Stimulated activated naive CD8-positive, alpha-beta T cell treated with anti-CD3 and anti-CD28 coated beads, Interleukin-15, Interleukin-2, amounts not matched to agents 100 ng/mL and 50 ng/mL, for 24 hours (primary cell): ENCODE data around the gene PGAP6.

Experiments used
- H3K27ac Mint-ChIP-seq: one replicate; pipeline ENCODE4 v1.8.0; 2021; ENCODE audit warnings: mild to moderate bottlenecking, mixed read lengths
- H3K27me3 Mint-ChIP-seq: one replicate; pipeline ENCODE4 v1.8.0; 2021; ENCODE audit warnings: mixed read lengths
- H3K36me3 Mint-ChIP-seq: one replicate; pipeline ENCODE4 v1.8.0; 2021; ENCODE audit warnings: low read depth, mixed read lengths
- H3K4me1 Mint-ChIP-seq: one replicate; pipeline ENCODE4 v1.8.0; 2021; ENCODE audit warnings: low read depth, mixed read lengths
- H3K4me3 Mint-ChIP-seq: one replicate; pipeline ENCODE4 v1.8.0; 2021; ENCODE audit warnings: mild to moderate bottlenecking, mixed read lengths
- H3K9me3 Mint-ChIP-seq: one replicate; pipeline ENCODE4 v1.8.0; 2021; ENCODE audit warnings: mixed read lengths

PGAP6 gene

GRCh38 chr16:377419-377951 is 4.3 kb downstream of the PGAP6 start:
- Mint-ChIP-seq H3K27ac (no peak overlapping the region), H3K36me3 (no peaks in the 10 kb centered on the region), H3K4me3 (no peak overlapping the region), H3K9me3 (no peaks in the 10 kb centered on the region), H3K4me1 (peaks cover 11% of the 10 kb centered on the region), H3K27me3 (no peaks in the 10 kb centered on the region)

- no peak overlapping the region for H3K4me3 Mint-ChIP-seq
- no peaks in the 10 kb centered on the region for H3K9me3 Mint-ChIP-seq
- H3K4me1 Mint-ChIP-seq = peaks cover 9% of the 10 kb centered on the region
- H3K36me3 Mint-ChIP-seq = no peaks in the 10 kb centered on the region
- H3K27me3 Mint-ChIP-seq = no peaks in the 10 kb centered on the region
- no peak overlapping the region for H3K27ac Mint-ChIP-seq
Observed at GRCh38 chr16:376817-377418, 4.9 kb downstream of the PGAP6 start.

- Mint-ChIP-seq H3K36me3 (no peaks in the 10 kb centered on the region), H3K9me3 (no peaks in the 10 kb centered on the region), H3K4me1 (peaks cover 9% of the 10 kb centered on the region), H3K4me3 (no peak overlapping the region), H3K27ac (no peak overlapping the region), H3K27me3 (no peaks in the 10 kb centered on the region)
Observed at GRCh38 chr16:375927-376816, 5.6 kb downstream of the PGAP6 start.

- H3K9me3 Mint-ChIP-seq = no peaks in the 10 kb centered on the region
- no peaks in the 10 kb centered on the region for H3K36me3 Mint-ChIP-seq
- H3K4me1 Mint-ChIP-seq = peaks cover 15% of the 10 kb centered on the region
- H3K4me3 Mint-ChIP-seq = no peak overlapping the region
- H3K27ac Mint-ChIP-seq = no peak overlapping the region
- H3K27me3 Mint-ChIP-seq = no peaks in the 10 kb centered on the region
Observed at GRCh38 chr16:375212-375611, 6.6 kb downstream of the PGAP6 start.

GRCh38 chr16:374616-374926 is 7.2 kb downstream of the PGAP6 start:
- H3K4me3 Mint-ChIP-seq = no peak overlapping the region
- peaks cover 10% of the 10 kb centered on the region for H3K4me1 Mint-ChIP-seq
- no peaks in the 10 kb centered on the region for H3K36me3 Mint-ChIP-seq
- no peaks in the 10 kb centered on the region for H3K27me3 Mint-ChIP-seq
- no peaks in the 10 kb centered on the region for H3K9me3 Mint-ChIP-seq
- no peak overlapping the region for H3K27ac Mint-ChIP-seq

GRCh38 chr16:373848-374615 is 7.7 kb downstream of the PGAP6 start:
- Mint-ChIP-seq H3K9me3 (no peaks in the 10 kb centered on the region), H3K27ac (no peak overlapping the region), H3K36me3 (peaks cover under 1% of the 10 kb centered on the region), H3K4me3 (no peak overlapping the region), H3K27me3 (no peaks in the 10 kb centered on the region), H3K4me1 (peaks cover 10% of the 10 kb centered on the region)

- Mint-ChIP-seq H3K36me3 (peaks cover 3% of the 10 kb centered on the region), H3K4me1 (peaks cover 10% of the 10 kb centered on the region), H3K9me3 (no peaks in the 10 kb centered on the region), H3K27ac (no peak overlapping the region), H3K4me3 (no peak overlapping the region), H3K27me3 (no peaks in the 10 kb centered on the region)
Observed at GRCh38 chr16:373020-373598, 8.7 kb downstream of the PGAP6 start.

- Mint-ChIP-seq H3K4me3 (no peak overlapping the region), H3K27ac (no peak overlapping the region), H3K9me3 (no peaks in the 10 kb centered on the region), H3K36me3 (peaks cover 3% of the 10 kb centered on the region), H3K4me1 (peaks cover 10% of the 10 kb centered on the region), H3K27me3 (no peaks in the 10 kb centered on the region)
Observed at GRCh38 chr16:372302-372983, 9.3 kb downstream of the PGAP6 start.

- no peaks in the 10 kb centered on the region for H3K9me3 Mint-ChIP-seq
- H3K27ac Mint-ChIP-seq = peak overlapping the region; percentile 32
- H3K36me3 Mint-ChIP-seq = peaks cover 8% of the 10 kb centered on the region
- H3K4me3 Mint-ChIP-seq = no peak overlapping the region
- H3K4me1 Mint-ChIP-seq = peaks cover 10% of the 10 kb centered on the region
- no peaks in the 10 kb centered on the region for H3K27me3 Mint-ChIP-seq
Observed at GRCh38 chr16:371515-372301, 10.1 kb downstream of the PGAP6 start.

- H3K36me3 Mint-ChIP-seq = peaks cover 8% of the 10 kb centered on the region
- H3K27me3 Mint-ChIP-seq = no peaks in the 10 kb centered on the region
- H3K9me3 Mint-ChIP-seq = no peaks in the 10 kb centered on the region
- H3K4me1 Mint-ChIP-seq = peaks cover 10% of the 10 kb centered on the region
- H3K27ac Mint-ChIP-seq = peak overlapping the region; percentile 90
- H3K4me3 Mint-ChIP-seq = peak overlapping the region; percentile 86
Observed at GRCh38 chr16:370979-371514, 10.7 kb downstream of the PGAP6 start.

GRCh38 chr16:370443-370842 is 11.3 kb downstream of the PGAP6 start, which contains the start of gene MRPL28:
TSS of gene MRPL28 (minus strand) at chr16:370538. CDS start at chr16:370218, 320 bp downstream.
- Mint-ChIP-seq H3K27me3 (no peaks in the 10 kb centered on the region), H3K36me3 (peaks cover 8% of the 10 kb centered on the region), H3K4me1 (peaks cover 10% of the 10 kb centered on the region), H3K4me3 (peak within 1 kb of the TSS; percentile 86), H3K27ac (peak within 1 kb of the TSS; percentile 90), H3K9me3 (no peaks in the 10 kb centered on the region)

GRCh38 chr16:369866-370436 is 11.8 kb downstream of the PGAP6 start:
- H3K36me3 Mint-ChIP-seq = peaks cover 8% of the 10 kb centered on the region
- H3K27ac Mint-ChIP-seq = peak overlapping the region; percentile 90
- H3K9me3 Mint-ChIP-seq = no peaks in the 10 kb centered on the region
- H3K4me1 Mint-ChIP-seq = peaks cover 10% of the 10 kb centered on the region
- no peaks in the 10 kb centered on the region for H3K27me3 Mint-ChIP-seq
- H3K4me3 Mint-ChIP-seq = peak overlapping the region; percentile 86

GRCh38 chr16:369275-369865 is 12.4 kb downstream of the PGAP6 start:
- no peaks in the 10 kb centered on the region for H3K27me3 Mint-ChIP-seq
- peaks cover 10% of the 10 kb centered on the region for H3K4me1 Mint-ChIP-seq
- H3K9me3 Mint-ChIP-seq = no peaks in the 10 kb centered on the region
- H3K27ac Mint-ChIP-seq = no peak overlapping the region
- peaks cover 8% of the 10 kb centered on the region for H3K36me3 Mint-ChIP-seq
- peak overlapping the region; percentile 57 for H3K4me3 Mint-ChIP-seq
